Activated T-helper 17 cell treated with anti-CD3 and anti-CD28 coated beads, Interleukin-2, amount 50 U/mL, for 72 hours (primary cell): Measurements from ENCODE around the gene RTL10. TPM values are rescaled to one million over a fixed set of nuclear protein-coding genes. Genes with fewer than 3 reads are reported as not detected.

ENCODE experiments used
- ATAC-seq: fragments of 150-1000 bp; cut with Tn5 transposase; replicated peaks from 2 replicates; pipeline ENCODE4 v1.10.0; 2021; ENCODE audit warnings: mild to moderate bottlenecking, moderate library complexity
- H3K27ac Mint-ChIP-seq: one replicate; pipeline ENCODE4 v1.8.0; 2022; ENCODE audit warnings: mixed read lengths
- H3K27me3 Mint-ChIP-seq: one replicate; pipeline ENCODE4 v1.8.0; 2022; ENCODE audit warnings: mixed read lengths
- H3K36me3 Mint-ChIP-seq: one replicate; pipeline ENCODE4 v1.8.0; 2022; ENCODE audit warnings: low read depth, mild to moderate bottlenecking, mixed read lengths
- H3K4me1 Mint-ChIP-seq: one replicate; pipeline ENCODE4 v1.8.0; 2022; ENCODE audit warnings: mixed read lengths
- H3K4me3 Mint-ChIP-seq: one replicate; pipeline ENCODE4 v1.8.0; 2022; ENCODE audit warnings: mild to moderate bottlenecking, mixed read lengths
- H3K9me3 Mint-ChIP-seq: one replicate; pipeline ENCODE4 v1.8.0; 2022; ENCODE audit warnings: mixed read lengths
- total RNA-seq, 2 donors: library from RNA; stranded (reverse); gene quantifications; one replicate each; pipeline ENCODE4 v1.2.3, GENCODE V29; 2022

RTL10 gene
- total RNA-seq, 2 donors from 2014 or later: 13.0 to 16.4 TPM

GRCh38 chr22:19849835-19850762 is 4.6 kb downstream of the RTL10 start:
- no peaks in the 10 kb centered on the region for H3K9me3 Mint-ChIP-seq
- H3K36me3 Mint-ChIP-seq: peaks cover 29% of the 10 kb centered on the region
- ATAC-seq: no peak
- no peak overlapping the region for H3K4me3 Mint-ChIP-seq
- peaks cover 21% of the 10 kb centered on the region for H3K4me1 Mint-ChIP-seq
- H3K27me3 Mint-ChIP-seq: no peaks in the 10 kb centered on the region
- H3K27ac Mint-ChIP-seq: peak overlapping the region; percentile 59

- Mint-ChIP-seq H3K4me3 (no peak overlapping the region), H3K27me3 (no peaks in the 10 kb centered on the region), H3K4me1 (peaks cover 14% of the 10 kb centered on the region), H3K9me3 (no peaks in the 10 kb centered on the region), H3K36me3 (peaks cover 23% of the 10 kb centered on the region), H3K27ac (no peak overlapping the region)
- ATAC-seq: peak; percentile 52
Measured at GRCh38 chr22:19848298-19849224, 6.1 kb downstream of the RTL10 start.

DNA sequence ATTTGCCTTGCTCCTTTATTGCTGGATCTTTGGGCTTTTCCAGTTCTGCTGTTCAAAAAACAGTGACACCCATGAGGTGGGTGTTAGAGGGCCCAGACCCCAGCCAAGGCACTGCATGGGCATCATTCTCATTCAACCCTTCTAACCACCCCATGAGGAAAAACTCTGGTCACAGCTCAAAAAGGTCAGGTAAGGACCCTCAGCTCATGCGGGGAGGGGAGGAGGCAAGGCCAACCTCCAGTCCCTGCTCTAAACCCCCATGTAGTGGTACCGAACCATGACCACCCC is 7.4 kb downstream of the RTL10 start:
- Mint-ChIP-seq H3K4me1 (peaks cover 5% of the 10 kb centered on the region), H3K9me3 (no peaks in the 10 kb centered on the region), H3K4me3 (no peak overlapping the region), H3K27ac (no peak overlapping the region), H3K27me3 (no peaks in the 10 kb centered on the region), H3K36me3 (peaks cover 18% of the 10 kb centered on the region)
- ATAC-seq: no peak

DNA sequence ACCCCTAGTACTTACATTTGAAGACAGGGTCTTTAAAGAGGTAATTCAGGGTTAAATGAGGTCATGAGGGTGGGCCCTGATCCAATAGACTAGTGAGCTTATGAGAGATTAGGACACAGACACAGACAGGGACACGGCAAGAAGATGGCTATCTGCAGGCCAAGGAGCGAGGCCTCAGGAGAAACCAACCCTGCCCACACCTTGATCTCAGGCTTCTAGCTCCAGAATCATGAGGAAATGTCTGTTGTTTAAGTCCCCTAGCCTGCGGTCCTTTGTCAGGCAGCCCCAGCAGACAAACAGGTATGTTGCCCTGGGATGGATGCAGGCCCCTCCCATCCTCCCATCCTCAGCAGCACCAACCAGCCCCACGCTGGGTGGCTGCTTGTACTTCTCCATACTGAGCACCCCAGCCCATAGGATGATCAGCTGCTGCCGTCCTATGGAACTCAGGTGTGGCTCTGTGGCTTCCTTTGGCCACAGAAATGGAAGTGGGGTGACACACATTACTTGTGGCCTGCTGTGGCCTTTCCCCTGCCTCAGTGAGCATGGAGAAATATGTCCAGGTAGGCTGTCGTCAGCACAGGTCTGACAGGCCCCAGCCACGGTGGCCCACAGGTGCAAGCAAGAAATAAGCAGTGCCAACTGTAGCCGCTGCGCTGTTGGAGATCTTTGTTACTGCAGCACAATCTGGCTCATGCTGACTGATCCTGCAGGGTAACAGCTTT is 7.9 kb downstream of the RTL10 start:
- Mint-ChIP-seq H3K4me3 (no peak overlapping the region), H3K27me3 (no peaks in the 10 kb centered on the region), H3K36me3 (peaks cover 13% of the 10 kb centered on the region), H3K4me1 (peaks cover 5% of the 10 kb centered on the region), H3K27ac (no peak overlapping the region), H3K9me3 (no peaks in the 10 kb centered on the region)
- no peak for ATAC-seq

- ATAC-seq: no peak
- Mint-ChIP-seq H3K36me3 (peaks cover 6% of the 10 kb centered on the region), H3K27ac (no peak overlapping the region), H3K4me3 (no peak overlapping the region), H3K9me3 (no peaks in the 10 kb centered on the region), H3K4me1 (peaks cover 4% of the 10 kb centered on the region), H3K27me3 (no peaks in the 10 kb centered on the region)
Measured at GRCh38 chr22:19845054-19845722, 9.5 kb downstream of the RTL10 start.

DNA sequence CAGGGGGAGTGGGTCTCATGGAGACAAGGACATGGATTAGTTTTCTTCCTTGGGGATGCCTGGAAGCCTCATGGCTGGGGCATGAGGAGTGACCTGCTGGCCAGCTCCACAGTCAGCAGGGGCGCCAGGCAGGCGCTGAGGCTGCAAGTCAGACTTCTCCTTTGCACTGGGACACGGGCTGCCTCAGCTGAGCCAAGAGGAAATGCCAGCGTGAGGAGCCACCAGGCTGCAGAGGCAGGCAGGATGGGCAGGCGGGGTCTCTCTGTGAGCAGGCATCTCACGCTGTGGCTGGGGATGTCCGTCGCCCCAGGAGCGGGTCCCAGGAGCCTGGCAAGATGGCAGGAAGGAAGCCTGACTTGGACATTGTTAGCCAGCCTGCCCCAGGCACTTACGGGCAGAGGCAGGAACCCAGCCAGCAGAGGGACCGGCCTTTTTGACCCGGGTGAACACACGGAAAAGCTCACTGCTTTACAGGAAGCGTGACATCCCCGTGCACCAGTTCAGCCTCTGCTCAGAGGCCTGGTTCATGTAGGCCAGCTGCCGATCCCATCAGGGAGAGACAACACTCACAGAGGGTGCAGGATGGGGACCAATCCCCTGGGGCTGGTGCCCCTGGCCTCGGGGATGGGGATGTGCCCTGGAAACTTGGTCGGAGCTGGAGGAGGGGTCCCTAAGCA is 10.2 kb downstream of the RTL10 start:
- Mint-ChIP-seq H3K36me3 (no peaks in the 10 kb centered on the region), H3K4me1 (peaks cover 4% of the 10 kb centered on the region), H3K9me3 (no peaks in the 10 kb centered on the region), H3K27ac (no peak overlapping the region), H3K27me3 (no peaks in the 10 kb centered on the region), H3K4me3 (no peak overlapping the region)
- peak; percentile 18 for ATAC-seq

- no peak for ATAC-seq
- H3K36me3 Mint-ChIP-seq: no peaks in the 10 kb centered on the region
- H3K9me3 Mint-ChIP-seq: no peaks in the 10 kb centered on the region
- H3K27ac Mint-ChIP-seq: no peak overlapping the region
- no peaks in the 10 kb centered on the region for H3K27me3 Mint-ChIP-seq
- H3K4me1 Mint-ChIP-seq: peaks cover 4% of the 10 kb centered on the region
- H3K4me3 Mint-ChIP-seq: no peak overlapping the region
Measured at GRCh38 chr22:19843857-19844376, 10.8 kb downstream of the RTL10 start.

GRCh38 chr22:19843107-19843856 is 11.4 kb downstream of the RTL10 start:
- Mint-ChIP-seq H3K27ac (no peak overlapping the region), H3K27me3 (no peaks in the 10 kb centered on the region), H3K4me1 (peaks cover 4% of the 10 kb centered on the region), H3K36me3 (no peaks in the 10 kb centered on the region), H3K9me3 (no peaks in the 10 kb centered on the region), H3K4me3 (no peak overlapping the region)
- ATAC-seq: no peak

DNA sequence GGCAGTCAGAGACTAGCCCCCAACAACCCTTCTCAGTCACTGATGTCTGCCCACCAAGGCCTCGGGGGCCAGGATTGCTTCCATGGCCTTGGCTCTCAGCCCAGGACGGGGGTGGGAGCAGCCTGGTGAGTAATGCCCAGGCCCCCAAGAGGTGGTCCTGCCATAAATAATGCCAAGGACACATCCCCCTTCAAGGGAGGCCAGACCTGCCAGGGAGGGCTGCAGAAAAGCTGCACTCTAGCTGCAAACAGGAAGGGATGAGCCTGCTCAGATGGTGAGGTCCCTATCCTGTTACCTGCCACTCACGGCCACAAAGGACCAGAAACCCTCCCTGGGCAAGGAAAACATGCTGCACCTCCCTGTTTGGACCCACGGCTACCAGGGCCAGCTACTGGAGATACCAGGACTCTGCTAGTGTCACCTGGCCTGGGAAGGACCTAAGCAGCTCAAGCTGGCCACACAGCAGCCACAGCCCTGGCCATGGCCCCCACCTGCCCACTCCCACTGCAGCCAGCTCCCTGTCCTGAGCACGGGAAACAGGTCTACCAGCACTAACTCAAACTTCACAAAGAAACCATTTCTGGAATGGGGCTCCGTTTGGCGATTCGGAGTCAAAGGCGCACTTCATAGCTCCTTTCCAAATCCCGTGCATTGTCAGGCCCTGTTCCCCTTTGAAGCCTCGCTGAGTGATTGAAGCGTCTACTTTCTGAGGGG is 12.1 kb downstream of the RTL10 start:
- ATAC-seq: no peak
- Mint-ChIP-seq H3K36me3 (no peaks in the 10 kb centered on the region), H3K4me3 (no peak overlapping the region), H3K27me3 (no peaks in the 10 kb centered on the region), H3K27ac (no peak overlapping the region), H3K9me3 (no peaks in the 10 kb centered on the region), H3K4me1 (peaks cover 8% of the 10 kb centered on the region)

GRCh38 chr22:19841641-19842392 is 12.9 kb downstream of the RTL10 start:
- no peak overlapping the region for H3K4me3 Mint-ChIP-seq
- ATAC-seq: no peak
- H3K9me3 Mint-ChIP-seq: no peaks in the 10 kb centered on the region

DNA sequence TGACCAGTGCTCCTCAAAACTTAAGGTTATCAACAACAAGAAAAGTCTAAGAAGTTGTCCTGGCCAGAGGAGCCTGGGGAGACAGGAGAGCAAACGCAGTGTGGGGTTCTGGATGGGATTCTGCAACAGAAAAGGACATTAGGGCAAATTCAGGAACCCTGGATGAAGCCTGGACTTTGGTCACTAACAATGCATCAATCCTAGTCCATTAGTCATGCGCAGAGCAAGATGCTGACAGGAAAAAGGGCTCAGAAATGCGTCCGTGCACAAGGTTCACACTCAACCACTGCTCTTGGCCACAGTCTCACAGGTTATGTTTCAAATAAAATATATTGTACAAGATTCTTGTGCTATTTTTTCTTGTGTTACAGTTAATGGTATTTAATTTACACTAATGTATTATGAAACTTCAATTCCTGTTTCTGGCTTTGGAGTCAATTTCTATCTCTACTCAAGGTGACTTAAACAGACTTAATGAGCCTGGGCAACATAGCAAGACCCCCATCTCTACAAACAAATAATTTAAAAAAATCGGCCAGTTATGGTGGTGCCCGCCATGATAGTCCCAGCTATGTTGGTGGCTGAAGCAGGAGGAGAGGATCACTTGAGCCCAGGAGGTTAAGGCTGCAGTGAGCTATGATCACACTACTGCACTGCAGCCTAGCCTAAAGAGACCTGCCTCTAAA is 13.6 kb downstream of the RTL10 start:
- no peak for ATAC-seq
- H3K4me1 Mint-ChIP-seq: peaks cover 10% of the 10 kb centered on the region
- H3K9me3 Mint-ChIP-seq: no peaks in the 10 kb centered on the region
- no peaks in the 10 kb centered on the region for H3K27me3 Mint-ChIP-seq
- H3K27ac Mint-ChIP-seq: no peak overlapping the region
- H3K36me3 Mint-ChIP-seq: no peaks in the 10 kb centered on the region
- H3K4me3 Mint-ChIP-seq: no peak overlapping the region

More at GRCh38 chr22:19841641-19842392, 12.9 kb downstream of the RTL10 start:
- peaks cover 10% of the 10 kb centered on the region for H3K4me1 Mint-ChIP-seq
- H3K27me3 Mint-ChIP-seq: no peaks in the 10 kb centered on the region
- no peaks in the 10 kb centered on the region for H3K36me3 Mint-ChIP-seq
- H3K27ac Mint-ChIP-seq: no peak overlapping the region
